Endothelial cell (in vitro differentiated cells): ENCODE measurements around the gene COBL. TPM values are rescaled to one million over a fixed set of nuclear protein-coding genes. Genes with fewer than 3 reads are reported as not detected.

ENCODE experiments used
- DNase-seq: peaks from one replicate; pipeline ENCODE4 v3.0.0; 2021; ENCODE audit warnings: low spot score
- H3K27ac Mint-ChIP-seq: one replicate; pipeline ENCODE4 v1.8.0; 2021; ENCODE audit warnings: mixed read lengths, inconsistent platforms; ENCODE audit not compliant: unreplicated experiment
- H3K27me3 Mint-ChIP-seq: one replicate; pipeline ENCODE4 v1.8.0; 2021; ENCODE audit warnings: mild to moderate bottlenecking, moderate library complexity, mixed read lengths, inconsistent platforms; ENCODE audit not compliant: unreplicated experiment
- H3K36me3 Mint-ChIP-seq: one replicate; pipeline ENCODE4 v1.8.0; 2021; ENCODE audit warnings: mild to moderate bottlenecking, low read depth, mixed read lengths, inconsistent platforms; ENCODE audit not compliant: unreplicated experiment
- H3K4me1 Mint-ChIP-seq: one replicate; pipeline ENCODE4 v1.8.0; 2021; ENCODE audit warnings: mild to moderate bottlenecking, mixed read lengths, inconsistent platforms; ENCODE audit not compliant: unreplicated experiment
- H3K4me3 Mint-ChIP-seq: one replicate; pipeline ENCODE4 v1.8.0; 2021; ENCODE audit warnings: mild to moderate bottlenecking, mixed read lengths, inconsistent platforms; ENCODE audit not compliant: unreplicated experiment
- H3K9me3 Mint-ChIP-seq: one replicate; pipeline ENCODE4 v1.8.0; 2021; ENCODE audit warnings: mixed read lengths, inconsistent platforms; ENCODE audit not compliant: unreplicated experiment
- total RNA-seq: library from RNA; stranded (reverse); fragmentation: NEBNext Ultra II Directional; extraction: Animal tissue kit (Norgen Biotek cat#: 25700); gene quantifications from one replicate; pipeline ENCODE4 v1.2.1, GENCODE V29; 2021; ENCODE audit not compliant: unreplicated experiment
- TF ChIP-seq, protein P1 (sequence below): fragments of 200-600 bp; sonication (generic); IDR thresholded peaks from one replicate; pipeline ENCODE4 v1.5.0; 2021; ENCODE audit warnings: antibody characterized with exemption; ENCODE audit not compliant: unreplicated experiment

The COBL gene
- total RNA-seq, 1 donor from 2014 or later = 1.8 TPM

DNA sequence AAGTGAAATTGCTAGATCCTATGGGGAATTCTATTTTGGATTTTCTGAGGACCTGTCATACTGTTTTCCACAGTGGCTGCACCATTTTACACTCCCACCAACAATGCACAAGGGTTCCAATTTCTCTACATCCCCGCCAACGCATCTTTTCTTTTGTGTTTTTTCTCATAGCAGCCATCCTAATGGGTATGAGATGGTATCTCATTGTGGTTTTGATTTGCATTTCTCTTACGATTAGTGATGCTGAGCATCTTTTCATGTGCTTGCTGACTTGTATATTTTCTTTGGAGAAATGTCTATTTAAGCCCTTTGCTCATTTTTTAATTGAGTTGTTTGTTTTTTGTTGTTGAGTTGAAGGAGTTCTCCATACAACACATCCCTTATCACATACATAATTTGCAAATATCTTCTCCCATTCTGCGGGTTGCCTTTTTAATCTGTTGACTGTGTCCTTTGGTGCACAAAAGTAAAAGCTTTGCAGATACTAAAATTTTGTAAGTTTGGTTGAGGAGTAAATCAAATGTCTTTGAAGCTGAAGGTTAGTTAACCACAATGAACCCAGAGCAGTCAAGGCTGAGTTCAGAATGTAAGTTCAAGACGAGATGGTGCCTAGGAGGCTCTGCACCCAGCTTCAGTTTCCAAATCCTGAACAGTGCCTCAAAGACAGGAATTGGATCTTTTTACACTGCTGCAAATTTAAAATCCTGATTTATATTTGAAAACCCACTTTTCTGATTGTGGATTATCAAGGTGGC, 195.4 kb downstream of the COBL start:
- Mint-ChIP-seq H3K36me3 (no peaks in the 10 kb centered on the region), H3K4me3 (no peak overlapping the region), H3K27me3 (no peaks in the 10 kb centered on the region), H3K9me3 (no peaks in the 10 kb centered on the region), H3K4me1 (peaks cover 44% of the 10 kb centered on the region), H3K27ac (peak overlapping the region; percentile 95)
- TF ChIP-seq, protein P1, sequence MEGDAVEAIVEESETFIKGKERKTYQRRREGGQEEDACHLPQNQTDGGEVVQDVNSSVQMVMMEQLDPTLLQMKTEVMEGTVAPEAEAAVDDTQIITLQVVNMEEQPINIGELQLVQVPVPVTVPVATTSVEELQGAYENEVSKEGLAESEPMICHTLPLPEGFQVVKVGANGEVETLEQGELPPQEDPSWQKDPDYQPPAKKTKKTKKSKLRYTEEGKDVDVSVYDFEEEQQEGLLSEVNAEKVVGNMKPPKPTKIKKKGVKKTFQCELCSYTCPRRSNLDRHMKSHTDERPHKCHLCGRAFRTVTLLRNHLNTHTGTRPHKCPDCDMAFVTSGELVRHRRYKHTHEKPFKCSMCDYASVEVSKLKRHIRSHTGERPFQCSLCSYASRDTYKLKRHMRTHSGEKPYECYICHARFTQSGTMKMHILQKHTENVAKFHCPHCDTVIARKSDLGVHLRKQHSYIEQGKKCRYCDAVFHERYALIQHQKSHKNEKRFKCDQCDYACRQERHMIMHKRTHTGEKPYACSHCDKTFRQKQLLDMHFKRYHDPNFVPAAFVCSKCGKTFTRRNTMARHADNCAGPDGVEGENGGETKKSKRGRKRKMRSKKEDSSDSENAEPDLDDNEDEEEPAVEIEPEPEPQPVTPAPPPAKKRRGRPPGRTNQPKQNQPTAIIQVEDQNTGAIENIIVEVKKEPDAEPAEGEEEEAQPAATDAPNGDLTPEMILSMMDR = no peak
- no peak for DNase-seq

DNA sequence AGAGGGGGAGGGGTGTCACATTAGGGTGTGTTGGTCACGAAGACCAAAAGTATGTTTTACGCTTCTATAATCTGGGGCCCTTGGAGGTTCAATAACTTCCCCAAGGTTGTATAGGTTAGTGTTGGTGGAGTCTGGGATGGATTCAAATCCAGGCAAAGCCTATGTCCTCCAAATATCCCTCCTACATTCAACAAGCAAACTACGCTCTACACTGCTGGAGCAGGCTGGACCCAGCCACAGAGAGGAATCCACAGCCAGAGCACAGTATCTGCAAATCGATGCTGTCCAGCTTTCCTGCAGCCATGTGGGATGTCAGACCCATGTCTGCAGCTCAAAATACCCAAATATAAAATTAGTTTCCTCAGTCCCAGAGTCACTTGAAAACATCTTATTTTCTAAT, 198.0 kb downstream of the COBL start:
- no peak overlapping the region for H3K27ac Mint-ChIP-seq
- TF ChIP-seq, protein P1 = no peak
- no peak overlapping the region for H3K4me3 Mint-ChIP-seq
- H3K27me3 Mint-ChIP-seq = no peaks in the 10 kb centered on the region
- peaks cover 35% of the 10 kb centered on the region for H3K4me1 Mint-ChIP-seq
- DNase-seq = no peak
- no peaks in the 10 kb centered on the region for H3K36me3 Mint-ChIP-seq
- H3K9me3 Mint-ChIP-seq = no peaks in the 10 kb centered on the region

DNA sequence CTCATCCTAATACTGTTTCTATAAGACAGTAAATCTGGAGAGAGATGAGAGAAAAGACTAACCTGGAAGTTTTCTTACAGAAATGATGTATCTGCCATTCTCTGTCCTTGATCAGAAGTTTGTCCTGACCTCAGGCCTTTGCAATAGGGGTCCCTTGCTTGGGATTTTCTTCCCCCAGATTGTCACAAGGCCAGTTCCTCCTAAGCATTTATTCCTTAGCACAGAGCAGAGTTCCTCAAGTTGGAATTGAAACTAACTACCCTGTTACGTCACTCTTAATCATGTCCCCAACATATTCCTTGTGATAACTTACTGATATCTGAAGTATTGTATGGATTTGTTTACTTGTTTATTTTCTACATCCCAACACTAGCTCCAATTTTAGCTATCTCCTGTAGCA, 202.1 kb downstream of the COBL start:
- peaks cover 6% of the 10 kb centered on the region for H3K4me1 Mint-ChIP-seq
- TF ChIP-seq, protein P1 = no peak
- DNase-seq = no peak

DNA sequence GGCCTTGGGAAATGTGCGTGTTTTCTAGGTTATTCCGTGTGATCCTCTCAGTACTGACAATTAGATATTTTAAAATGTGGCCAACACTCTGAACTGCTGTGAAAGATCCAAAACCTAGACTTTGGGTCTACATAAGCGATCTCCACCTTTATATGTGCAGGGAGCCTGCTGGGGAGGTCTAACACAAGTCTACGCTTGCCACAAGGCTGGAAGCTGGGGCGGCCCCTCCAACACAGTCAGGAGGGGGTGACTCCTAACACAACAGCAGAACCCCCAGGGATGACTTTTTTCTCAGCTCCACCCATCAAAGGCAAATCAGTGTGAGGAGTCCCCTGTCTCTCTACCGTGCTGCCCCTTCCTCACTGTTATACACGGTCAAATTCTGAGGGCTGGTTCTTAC, 202.6 kb downstream of the COBL start:
- H3K4me1 Mint-ChIP-seq = peaks cover 11% of the 10 kb centered on the region
- no peak overlapping the region for H3K4me3 Mint-ChIP-seq
- TF ChIP-seq, protein P1 = no peak
- DNase-seq = no peak
- no peaks in the 10 kb centered on the region for H3K36me3 Mint-ChIP-seq
- no peaks in the 10 kb centered on the region for H3K27me3 Mint-ChIP-seq
- H3K27ac Mint-ChIP-seq = no peak overlapping the region
- no peaks in the 10 kb centered on the region for H3K9me3 Mint-ChIP-seq

More for the DNA sequence above, 202.1 kb downstream of the COBL start:
- no peaks in the 10 kb centered on the region for H3K9me3 Mint-ChIP-seq
- H3K27ac Mint-ChIP-seq = no peak overlapping the region
- H3K27me3 Mint-ChIP-seq = no peaks in the 10 kb centered on the region
- no peak overlapping the region for H3K4me3 Mint-ChIP-seq
- H3K36me3 Mint-ChIP-seq = no peaks in the 10 kb centered on the region

DNA sequence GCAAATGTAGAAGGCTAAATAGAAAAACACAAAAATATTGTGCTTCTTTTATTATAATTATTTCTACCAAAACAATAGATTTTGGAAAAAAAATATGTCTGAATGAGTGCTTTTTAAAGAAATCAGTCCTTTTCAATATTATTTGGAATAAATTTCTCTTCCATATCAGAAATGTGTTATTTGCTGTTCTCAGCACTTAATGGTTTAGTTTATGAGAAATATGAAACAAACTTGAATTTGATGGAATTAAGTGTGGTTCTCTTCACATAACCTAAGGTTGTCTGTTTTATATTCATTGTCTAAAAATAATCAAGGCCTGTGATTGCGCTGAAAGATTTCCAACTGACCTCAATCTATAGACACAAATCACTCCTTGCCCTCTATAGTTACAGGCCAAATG, 203.0 kb downstream of the COBL start:
- TF ChIP-seq, protein P1 = no peak
- Mint-ChIP-seq H3K36me3 (no peaks in the 10 kb centered on the region), H3K9me3 (no peaks in the 10 kb centered on the region), H3K27me3 (peaks cover 3% of the 10 kb centered on the region), H3K4me3 (no peak overlapping the region), H3K4me1 (peaks cover 15% of the 10 kb centered on the region), H3K27ac (no peak overlapping the region)
- no peak for DNase-seq
